CD4-positive, alpha-beta T cell treated with Interleukin-4 for 1 hour (primary cell): ENCODE measurements around the gene RNF121.

ENCODE experiments used
- DNase-seq, 2 donors: peaks; one replicate each; pipeline ENCODE4 v3.0.0-alpha.2; 2020 to 2022

The RNF121 gene

GRCh38 chr11:72039856-72040401, 111.1 kb downstream of the RNF121 start:
- DNase-seq, result no peak

DNA sequence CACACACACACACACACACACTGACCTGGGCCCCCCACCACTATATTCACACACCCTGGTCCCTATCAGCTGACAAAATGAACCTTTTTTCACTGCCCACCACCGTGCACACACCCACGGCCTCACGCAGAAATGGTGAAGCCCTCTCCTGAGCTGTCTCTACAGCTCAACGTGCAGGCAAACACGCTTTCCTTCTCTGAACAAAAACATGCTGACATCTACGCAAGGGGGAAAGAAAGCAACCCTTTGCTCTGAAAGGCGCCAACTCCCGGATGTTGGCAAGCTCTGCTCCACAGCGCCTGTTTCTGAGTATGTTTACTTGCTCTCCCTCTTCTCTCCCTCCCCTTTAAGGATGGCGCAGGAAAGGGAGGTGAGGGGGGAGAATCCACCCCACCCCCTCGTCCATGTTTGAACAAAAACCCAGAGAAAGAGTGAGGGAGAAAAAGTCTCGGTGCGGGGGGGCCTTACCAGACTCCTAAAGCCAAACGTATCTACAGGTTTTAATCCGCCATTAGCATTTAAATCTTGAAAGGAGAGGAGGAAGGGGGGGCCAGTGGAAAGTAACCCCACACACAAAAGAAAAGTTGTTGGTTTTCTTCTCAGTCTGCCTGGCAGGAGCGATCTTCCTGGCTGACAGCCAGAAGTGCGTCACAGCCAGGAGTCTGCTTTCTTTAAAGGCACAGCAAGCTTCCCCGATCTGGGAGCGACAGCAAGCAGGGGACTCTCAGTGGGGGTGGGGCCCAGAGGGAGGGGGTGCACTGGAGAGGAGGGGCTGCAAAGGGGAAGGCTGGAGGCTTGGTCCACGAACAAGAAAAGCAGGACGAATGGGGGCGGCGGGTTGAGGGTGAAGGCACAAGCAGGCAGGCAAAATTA, 111.9 kb downstream of the RNF121 start:
- DNase-seq, result peak; percentile 78 to 82

DNA sequence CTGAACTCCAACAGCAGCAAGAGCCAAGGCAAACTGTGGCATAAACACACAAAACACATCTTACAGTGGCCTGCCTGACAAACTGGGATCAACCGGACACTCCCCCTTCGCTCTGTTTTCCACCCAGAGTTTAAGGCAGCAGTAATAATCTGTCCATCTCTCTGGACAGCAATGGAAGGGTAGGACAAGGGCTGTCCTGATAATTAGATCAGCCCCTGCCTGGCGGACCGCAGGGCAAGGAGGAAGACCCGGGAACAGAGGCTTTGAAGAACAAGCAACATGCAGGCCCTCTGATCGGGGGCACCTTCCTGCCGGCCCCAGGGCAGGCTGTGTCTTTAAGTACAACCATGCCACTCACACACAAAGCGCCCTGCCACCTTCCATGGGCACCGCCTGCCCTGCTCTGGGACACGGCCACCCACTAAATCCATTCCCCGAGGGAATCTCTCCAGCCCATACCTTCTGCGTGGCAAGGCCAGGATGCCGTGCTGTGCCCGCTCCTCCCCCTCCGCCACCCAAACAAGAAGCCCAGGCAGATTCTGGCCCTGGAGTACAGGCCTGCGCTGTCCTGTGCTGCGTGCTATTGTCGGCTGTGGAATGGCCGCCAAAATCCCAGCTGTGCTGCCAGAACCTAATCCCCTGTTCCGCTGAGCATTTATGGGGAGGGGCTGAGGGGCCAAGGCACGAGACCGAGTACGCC, 112.7 kb downstream of the RNF121 start:
- peak; percentile 40 to 46 for DNase-seq

GRCh38 chr11:72042064-72042745, 113.4 kb downstream of the RNF121 start:
- peak in 1 of 2 donors; percentile 7 for DNase-seq

GRCh38 chr11:72045849-72046248, 117.0 kb downstream of the RNF121 start:
- no peak for DNase-seq
